Loucy (cell line): ENCODE data around the gene RIMS1.

Experiments used
- H2AFZ ChIP-seq: fragments of 200-600 bp; sonication (generic); 2 replicates; pipeline ENCODE4 v1.6.0; 2016; ENCODE audit warnings: antibody characterized with exemption, mild to moderate bottlenecking, low read length, moderate library complexity
- H3F3A ChIP-seq: fragments of 200-600 bp; 2 replicates; pipeline ENCODE4 v1.6.0; 2016; ENCODE audit warnings: antibody characterized with exemption, low read depth, mild to moderate bottlenecking
- H3K27me3 ChIP-seq: fragments of 200-600 bp; sonication (generic); 2 replicates; pipeline ENCODE4 v1.6.1; 2014; ENCODE audit warnings: low read length, mild to moderate bottlenecking; ENCODE audit not compliant: insufficient read depth, poor library complexity, severe bottlenecking
- H3K36me3 ChIP-seq: fragments of 200-600 bp; sonication (generic); 2 replicates; pipeline ENCODE4 v1.6.1; 2016; ENCODE audit warnings: low read length; ENCODE audit not compliant: insufficient read depth
- H3K4me1 ChIP-seq: fragments of 200-600 bp; sonication (generic); 2 replicates; pipeline ENCODE4 v1.5.1; 2014; ENCODE audit warnings: low read length, mild to moderate bottlenecking; ENCODE audit not compliant: insufficient read depth, poor library complexity, severe bottlenecking
- H3K4me2 ChIP-seq: fragments of 200-600 bp; sonication (generic); 2 replicates; pipeline ENCODE4 v1.6.0; 2014; ENCODE audit warnings: antibody characterized with exemption, low read length, low read depth, mild to moderate bottlenecking; ENCODE audit not compliant: poor library complexity, severe bottlenecking
- H3K4me3 ChIP-seq: fragments of 200-600 bp; sonication (generic); 2 replicates; pipeline ENCODE4 v1.5.1; 2014; ENCODE audit warnings: low read length, mild to moderate bottlenecking, mixed read lengths; ENCODE audit not compliant: poor library complexity, severe bottlenecking
- H3K79me2 ChIP-seq: fragments of 200-600 bp; sonication (generic); 2 replicates; pipeline ENCODE4 v1.6.1; 2014; ENCODE audit warnings: low read length; ENCODE audit not compliant: insufficient read depth
- H3K9ac ChIP-seq: fragments of 200-600 bp; sonication (generic); 2 replicates; pipeline ENCODE4 v1.6.0; 2014; ENCODE audit warnings: mild to moderate bottlenecking, low read depth, low read length, moderate library complexity; ENCODE audit not compliant: poor library complexity, severe bottlenecking
- H3K9me2 ChIP-seq: fragments of 200-600 bp; sonication (generic); replicated peaks from 2 replicates; pipeline ENCODE4 v1.6.1; 2016; ENCODE audit warnings: low read depth, low read length, mixed read lengths
- H3K9me3 ChIP-seq: fragments of 200-600 bp; sonication (generic); 2 replicates; pipeline ENCODE4 v1.6.1; 2014; ENCODE audit warnings: mild to moderate bottlenecking, antibody characterized with exemption, low read length, low read depth; ENCODE audit not compliant: insufficient read depth
- H4K20me1 ChIP-seq: fragments of 200-600 bp; sonication (generic); 2 replicates; pipeline ENCODE4 v1.6.0; 2014; ENCODE audit warnings: antibody characterized with exemption, low read length, mild to moderate bottlenecking; ENCODE audit not compliant: insufficient read depth, poor library complexity, severe bottlenecking
- EZH2phosphoT487 ChIP-seq: fragments of 200-600 bp; IDR thresholded peaks from 2 replicates; pipeline ENCODE4 v1.6.1; 2018; ENCODE audit warnings: antibody characterized with exemption, mild to moderate bottlenecking, moderate library complexity, borderline replicate concordance
- TF ChIP-seq, protein P1 (sequence below): fragments of 200-600 bp; sonication (generic); conservative IDR thresholded peaks from 2 replicates; pipeline ENCODE4 v1.5.1; 2014; ENCODE audit warnings: mild to moderate bottlenecking, antibody characterized with exemption, low read length

Gene RIMS1

DNA sequence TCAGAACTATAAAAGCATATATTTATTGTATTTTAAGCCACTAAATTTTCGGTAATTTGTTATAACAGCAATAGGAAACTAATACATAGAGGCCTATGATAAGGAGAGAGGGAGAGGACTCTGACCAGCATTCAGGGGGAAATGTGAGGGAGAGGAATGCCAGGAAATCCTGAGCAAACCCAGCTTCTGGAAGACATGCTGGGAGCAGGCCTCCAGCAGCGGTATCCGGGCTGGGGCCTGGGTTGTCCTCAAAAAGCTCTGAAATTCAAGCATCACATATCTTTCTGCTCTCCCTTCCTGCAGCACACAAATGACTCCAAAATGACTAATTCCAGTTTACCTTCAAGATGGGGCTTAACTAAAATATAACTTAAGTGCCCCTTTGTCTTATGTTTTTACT, 33.4 kb upstream of the RIMS1 start:
- H3K4me1 ChIP-seq, result no peaks in the 10 kb centered on the region
- no peaks in the 10 kb centered on the region for H3F3A ChIP-seq
- H2AFZ ChIP-seq, result no peak overlapping the region
- H3K27me3 ChIP-seq, result no peaks in the 10 kb centered on the region
- H3K36me3 ChIP-seq, result no peaks in the 10 kb centered on the region
- no peak overlapping the region for H3K4me2 ChIP-seq
- H3K79me2 ChIP-seq, result no peaks in the 10 kb centered on the region
- no peak for TF ChIP-seq EZH2phosphoT487
- TF ChIP-seq, protein P1, sequence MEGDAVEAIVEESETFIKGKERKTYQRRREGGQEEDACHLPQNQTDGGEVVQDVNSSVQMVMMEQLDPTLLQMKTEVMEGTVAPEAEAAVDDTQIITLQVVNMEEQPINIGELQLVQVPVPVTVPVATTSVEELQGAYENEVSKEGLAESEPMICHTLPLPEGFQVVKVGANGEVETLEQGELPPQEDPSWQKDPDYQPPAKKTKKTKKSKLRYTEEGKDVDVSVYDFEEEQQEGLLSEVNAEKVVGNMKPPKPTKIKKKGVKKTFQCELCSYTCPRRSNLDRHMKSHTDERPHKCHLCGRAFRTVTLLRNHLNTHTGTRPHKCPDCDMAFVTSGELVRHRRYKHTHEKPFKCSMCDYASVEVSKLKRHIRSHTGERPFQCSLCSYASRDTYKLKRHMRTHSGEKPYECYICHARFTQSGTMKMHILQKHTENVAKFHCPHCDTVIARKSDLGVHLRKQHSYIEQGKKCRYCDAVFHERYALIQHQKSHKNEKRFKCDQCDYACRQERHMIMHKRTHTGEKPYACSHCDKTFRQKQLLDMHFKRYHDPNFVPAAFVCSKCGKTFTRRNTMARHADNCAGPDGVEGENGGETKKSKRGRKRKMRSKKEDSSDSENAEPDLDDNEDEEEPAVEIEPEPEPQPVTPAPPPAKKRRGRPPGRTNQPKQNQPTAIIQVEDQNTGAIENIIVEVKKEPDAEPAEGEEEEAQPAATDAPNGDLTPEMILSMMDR, result no peak
- H3K9me3 ChIP-seq, result no peaks in the 10 kb centered on the region
- no peak overlapping the region for H3K4me3 ChIP-seq
- no peak overlapping the region for H3K9ac ChIP-seq
- no peaks in the 10 kb centered on the region for H3K9me2 ChIP-seq
- H4K20me1 ChIP-seq, result no peaks in the 10 kb centered on the region

DNA sequence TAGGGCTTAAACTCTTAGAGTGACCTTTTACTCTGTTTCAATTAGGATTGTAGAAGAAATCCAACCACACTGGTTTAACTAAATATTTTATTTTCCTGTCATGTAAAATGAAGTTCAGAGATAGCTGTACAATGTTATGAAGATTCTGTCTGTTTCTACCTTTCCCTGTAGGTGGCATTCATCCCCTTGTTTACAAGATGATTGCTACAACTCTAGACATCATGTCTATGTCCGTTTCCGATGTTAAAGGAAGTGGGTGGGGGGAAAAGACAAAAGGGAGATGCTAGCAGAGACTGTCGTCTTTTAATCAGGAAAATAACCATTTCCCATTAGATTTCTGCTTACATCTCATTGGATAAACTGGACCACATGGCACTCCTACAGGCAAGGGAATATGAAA, 30.9 kb upstream of the RIMS1 start:
- no peaks in the 10 kb centered on the region for H3K9me2 ChIP-seq
- no peaks in the 10 kb centered on the region for H4K20me1 ChIP-seq
- TF ChIP-seq EZH2phosphoT487, result no peak
- TF ChIP-seq, protein P1, result no peak
- H3K4me1 ChIP-seq, result no peaks in the 10 kb centered on the region
- no peaks in the 10 kb centered on the region for H3F3A ChIP-seq
- H3K4me2 ChIP-seq, result no peak overlapping the region
- H3K9me3 ChIP-seq, result no peaks in the 10 kb centered on the region
- H3K79me2 ChIP-seq, result no peaks in the 10 kb centered on the region
- no peak overlapping the region for H2AFZ ChIP-seq
- no peaks in the 10 kb centered on the region for H3K27me3 ChIP-seq
- no peaks in the 10 kb centered on the region for H3K36me3 ChIP-seq
- no peak overlapping the region for H3K4me3 ChIP-seq
- no peak overlapping the region for H3K9ac ChIP-seq

DNA sequence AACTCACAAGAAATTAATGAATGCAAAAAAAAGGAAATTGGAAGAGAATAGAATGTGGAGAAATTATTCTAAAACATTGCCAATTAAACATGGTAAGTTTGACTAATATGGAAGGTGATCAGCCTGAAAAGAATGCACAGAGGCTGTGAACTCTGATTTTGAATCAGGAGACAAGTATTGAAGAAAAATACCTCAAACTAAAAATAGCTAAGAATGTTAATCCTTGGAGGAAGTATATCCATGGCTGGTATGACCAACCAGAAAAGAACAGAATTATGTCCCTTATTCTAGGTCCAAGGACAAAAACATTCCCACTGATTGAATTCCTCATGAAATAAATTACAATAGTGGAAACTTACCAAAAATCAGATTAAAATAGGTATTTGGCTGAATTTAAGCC, 7.3 kb upstream of the RIMS1 start:
- H3K4me2 ChIP-seq, result no peak overlapping the region
- no peak overlapping the region for H2AFZ ChIP-seq
- H3K9ac ChIP-seq, result no peak overlapping the region
- no peaks in the 10 kb centered on the region for H4K20me1 ChIP-seq
- H3K9me2 ChIP-seq, result no peaks in the 10 kb centered on the region
- no peak for TF ChIP-seq EZH2phosphoT487
- TF ChIP-seq, protein P1, result no peak
- no peaks in the 10 kb centered on the region for H3K36me3 ChIP-seq
- no peaks in the 10 kb centered on the region for H3K9me3 ChIP-seq
- H3K79me2 ChIP-seq, result no peaks in the 10 kb centered on the region
- H3K4me1 ChIP-seq, result no peaks in the 10 kb centered on the region
- no peak overlapping the region for H3K4me3 ChIP-seq
- no peaks in the 10 kb centered on the region for H3K27me3 ChIP-seq
- H3F3A ChIP-seq, result no peaks in the 10 kb centered on the region
